ENCODE data around the gene SLC25A11.

DNA sequence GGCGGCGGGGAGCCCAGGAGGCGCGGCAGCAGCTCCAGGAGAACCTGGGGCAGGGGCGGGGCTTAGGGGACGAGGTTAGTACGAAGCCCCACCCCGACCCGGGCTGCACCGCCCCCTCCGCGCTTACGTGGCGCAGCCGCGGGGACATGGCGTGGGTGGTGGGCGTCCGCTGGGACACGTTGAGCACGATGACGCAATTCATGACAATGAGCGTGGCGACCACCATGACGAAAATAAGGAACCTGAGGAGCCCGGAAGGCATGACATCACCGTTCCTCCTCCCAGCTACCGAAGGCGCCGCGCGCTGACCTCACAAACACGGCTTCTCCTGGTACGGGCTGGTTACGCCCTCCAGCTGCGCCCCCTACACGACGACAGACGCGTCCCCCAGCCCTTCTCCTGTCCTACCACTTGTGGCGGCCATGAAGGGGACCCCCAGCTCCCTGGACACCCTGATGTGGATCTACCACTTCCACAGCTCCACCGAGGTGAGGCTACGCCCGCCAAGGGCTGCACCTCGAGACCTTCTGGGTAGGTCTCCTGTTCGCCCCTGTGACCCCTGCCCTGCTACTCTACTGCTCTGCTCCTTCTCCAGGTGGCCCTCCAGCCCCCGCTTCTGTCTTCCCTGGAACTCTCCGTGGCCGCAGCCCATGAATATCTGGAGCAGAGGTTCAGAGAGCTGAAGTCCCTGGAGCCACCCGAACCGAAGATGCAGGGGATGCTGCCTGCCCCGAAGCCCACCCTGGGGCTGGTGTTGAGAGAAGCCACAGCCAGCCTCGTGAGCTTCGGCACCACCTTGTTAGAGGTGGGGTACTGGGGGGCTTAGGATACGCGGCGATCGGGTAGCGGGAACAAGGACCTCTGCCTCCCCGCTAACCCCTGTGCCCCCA is 40.3 kb downstream of the SLC25A11 start, which contains the start of gene C17orf107:
- TF ChIP-seq TAF1 (IDR thresholded peaks at IDR 0.05; ENCODE audit: low read depth, low read length) (no peak), POLR2A (IDR thresholded peaks at IDR 0.05; ENCODE audit: low read depth, low read length) (no peak), POLR2AphosphoS5 (IDR thresholded peaks at IDR 0.05; ENCODE audit: low read depth, low read length) (no peak)
